KMS-11 (cell line): ENCODE data around the gene FOXP3.
A peak's percentile ranks its signal among the peaks of the same experiment; 100 is the strongest.

Experiments used
- H2AFZ ChIP-seq: fragments of 200-600 bp; sonication (generic); 2 replicates; pipeline ENCODE4 v1.6.1; 2016; ENCODE audit warnings: antibody characterized with exemption, mixed run types, low read depth
- H3K27ac ChIP-seq: fragments of 200-600 bp; sonication (generic); 2 replicates; pipeline ENCODE4 v1.6.1; 2016; ENCODE audit warnings: mild to moderate bottlenecking, mixed run types
- H3K27me3 ChIP-seq: fragments of 200-600 bp; sonication (generic); 2 replicates; pipeline ENCODE4 v1.6.1; 2017; ENCODE audit warnings: mild to moderate bottlenecking, low read depth, mixed run types, moderate library complexity; ENCODE audit not compliant: insufficient read depth
- H3K36me3 ChIP-seq: fragments of 200-600 bp; sonication (generic); 2 replicates; pipeline ENCODE4 v1.6.1; 2017; ENCODE audit warnings: mild to moderate bottlenecking, mixed run types; ENCODE audit not compliant: insufficient read depth
- H3K4me1 ChIP-seq: fragments of 200-600 bp; sonication (generic); 2 replicates; pipeline ENCODE4 v1.6.1; 2016; ENCODE audit warnings: mild to moderate bottlenecking, low read depth, mixed run types; ENCODE audit not compliant: poor library complexity, severe bottlenecking
- H3K4me2 ChIP-seq: fragments of 200-600 bp; sonication (generic); 2 replicates; pipeline ENCODE4 v1.7.0; 2016; ENCODE audit warnings: mild to moderate bottlenecking, mixed run types
- H3K4me3 ChIP-seq: fragments of 200-600 bp; sonication (generic); IDR thresholded peaks from 2 replicates; pipeline ENCODE4 v1.6.1; 2017; ENCODE audit warnings: low read depth, low read length, mixed read lengths; ENCODE audit not compliant: insufficient read depth
- H3K79me2 ChIP-seq: fragments of 200-600 bp; sonication (generic); 2 replicates; pipeline ENCODE4 v1.6.1; 2016; ENCODE audit warnings: low read depth, mixed run types; ENCODE audit not compliant: insufficient read depth
- H3K9ac ChIP-seq: fragments of 200-600 bp; sonication (generic); 2 replicates; pipeline ENCODE4 v1.6.1; 2016; ENCODE audit warnings: mild to moderate bottlenecking, mixed run types
- H4K20me1 ChIP-seq: fragments of 200-600 bp; sonication (generic); 2 replicates; pipeline ENCODE4 v1.6.1; 2016; ENCODE audit warnings: mild to moderate bottlenecking, mixed run types; ENCODE audit not compliant: insufficient read depth
- CTCF ChIP-seq: fragments of 200-600 bp; sonication (generic); conservative IDR thresholded peaks from 2 replicates; pipeline ENCODE4 v1.6.1; 2017; ENCODE audit warnings: low read depth, mild to moderate bottlenecking, antibody characterized with exemption, low read length, moderate library complexity, mixed read lengths

Gene FOXP3

DNA sequence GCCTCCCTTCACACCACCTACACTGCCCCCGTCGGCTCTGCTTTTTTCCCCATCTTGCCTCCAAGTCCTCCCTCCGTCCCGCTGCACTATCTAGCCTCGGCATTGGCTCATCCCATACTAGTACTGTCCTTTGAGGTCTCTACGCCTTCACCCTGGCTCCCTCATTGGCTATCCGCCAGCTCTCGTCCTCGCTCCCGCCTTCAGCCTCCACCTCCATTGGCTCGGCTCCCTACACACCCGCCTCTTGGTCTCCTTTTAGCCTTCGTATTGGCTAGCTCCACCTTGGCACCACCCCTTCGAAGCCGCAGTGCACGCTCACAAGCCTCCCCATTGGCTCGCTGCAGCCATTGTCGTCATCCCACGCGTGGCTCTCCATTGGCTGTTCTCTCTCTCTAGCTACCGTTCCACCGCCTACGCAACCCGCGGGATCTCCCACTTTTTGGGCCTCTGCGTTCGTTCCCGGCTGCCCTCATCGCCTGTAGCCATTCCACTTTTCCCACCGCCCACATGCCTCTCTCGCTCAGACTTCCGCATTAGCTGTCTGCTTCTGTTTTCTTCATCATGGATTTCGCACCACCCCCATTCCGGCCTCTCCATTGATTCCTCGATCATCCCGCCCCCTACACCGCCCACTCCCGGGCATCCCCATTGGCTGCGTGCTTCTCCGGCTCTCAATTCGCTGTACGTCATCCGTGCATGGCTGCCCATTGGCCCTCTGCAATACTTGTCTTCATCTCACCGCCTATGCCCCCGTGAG, 4.7 kb upstream of the FOXP3 start:
- Histone ChIP-seq H3K27me3 (no peaks in the 10 kb centered on the region), H3K4me1 (peaks cover 19% of the 10 kb centered on the region), H3K36me3 (no peaks in the 10 kb centered on the region), H3K27ac (peak overlapping the region; percentile 74), H3K79me2 (peaks cover 7% of the 10 kb centered on the region; the same call in 1 of the 2 replicates), H3K4me2 (peak overlapping the region; percentile 56; the same call in 1 of the 2 replicates), H2AFZ (peak overlapping the region; percentile 78; the same call in 1 of the 2 replicates), H4K20me1 (no peaks in the 10 kb centered on the region), H3K4me3 (no peak overlapping the region), H3K9ac (peak overlapping the region; percentile 85)
- TF ChIP-seq CTCF = no peak

DNA sequence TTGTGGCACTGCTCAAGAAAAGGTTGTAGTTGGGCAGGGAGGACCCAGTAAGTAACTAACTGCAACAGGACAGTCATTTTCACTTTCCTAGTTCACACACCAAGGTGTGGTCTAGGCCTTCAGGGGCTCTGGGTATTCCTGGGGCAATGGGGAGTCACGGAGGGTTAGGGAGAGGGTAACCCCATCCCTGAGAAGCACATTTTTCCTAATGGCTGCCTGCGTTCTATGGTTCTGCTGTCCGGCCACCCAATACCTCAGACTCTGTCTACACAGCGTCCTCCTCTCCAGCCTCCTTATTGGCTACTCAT, 4.1 kb upstream of the FOXP3 start:
- H4K20me1 ChIP-seq = no peaks in the 10 kb centered on the region
- no peak for TF ChIP-seq CTCF
- peaks cover 19% of the 10 kb centered on the region for H3K4me1 ChIP-seq
- peak overlapping the region; percentile 74 for H3K27ac ChIP-seq
- peak overlapping the region; percentile 85 for H3K9ac ChIP-seq
- H3K79me2 ChIP-seq = peaks cover 7% of the 10 kb centered on the region; the same call in 1 of the 2 replicates
- H3K27me3 ChIP-seq = no peaks in the 10 kb centered on the region
- H2AFZ ChIP-seq = peak overlapping the region; percentile 62
- no peak overlapping the region for H3K4me3 ChIP-seq
- H3K4me2 ChIP-seq = peak overlapping the region; percentile 56
- no peaks in the 10 kb centered on the region for H3K36me3 ChIP-seq

- no peak for TF ChIP-seq CTCF
- H3K4me3 ChIP-seq = no peak overlapping the region
- peaks cover 19% of the 10 kb centered on the region for H3K4me1 ChIP-seq
- no peak overlapping the region for H3K4me2 ChIP-seq
- no peaks in the 10 kb centered on the region for H3K36me3 ChIP-seq
- H3K27ac ChIP-seq = no peak overlapping the region
- H3K79me2 ChIP-seq = peaks cover 7% of the 10 kb centered on the region; the same call in 1 of the 2 replicates
- no peak overlapping the region for H3K9ac ChIP-seq
- no peak overlapping the region for H2AFZ ChIP-seq
- H4K20me1 ChIP-seq = no peaks in the 10 kb centered on the region
- H3K27me3 ChIP-seq = no peaks in the 10 kb centered on the region
These were observed 2.3 kb upstream of the FOXP3 start for GRCh38 chrX:49266523-49267445.

GRCh38 chrX:49263631-49264030, 879 bp downstream of the FOXP3 start:
- peaks cover 7% of the 10 kb centered on the region for H3K4me1 ChIP-seq
- H3K27me3 ChIP-seq = no peaks in the 10 kb centered on the region
- no peak overlapping the region for H3K4me3 ChIP-seq
- H4K20me1 ChIP-seq = no peaks in the 10 kb centered on the region
- H3K79me2 ChIP-seq = no peaks in the 10 kb centered on the region
- H3K9ac ChIP-seq = no peak overlapping the region
- H3K27ac ChIP-seq = no peak overlapping the region
- no peaks in the 10 kb centered on the region for H3K36me3 ChIP-seq
- TF ChIP-seq CTCF = no peak
- no peak overlapping the region for H3K4me2 ChIP-seq
- H2AFZ ChIP-seq = no peak overlapping the region
